ENCODE measurements around the gene AGMO.

DNA sequence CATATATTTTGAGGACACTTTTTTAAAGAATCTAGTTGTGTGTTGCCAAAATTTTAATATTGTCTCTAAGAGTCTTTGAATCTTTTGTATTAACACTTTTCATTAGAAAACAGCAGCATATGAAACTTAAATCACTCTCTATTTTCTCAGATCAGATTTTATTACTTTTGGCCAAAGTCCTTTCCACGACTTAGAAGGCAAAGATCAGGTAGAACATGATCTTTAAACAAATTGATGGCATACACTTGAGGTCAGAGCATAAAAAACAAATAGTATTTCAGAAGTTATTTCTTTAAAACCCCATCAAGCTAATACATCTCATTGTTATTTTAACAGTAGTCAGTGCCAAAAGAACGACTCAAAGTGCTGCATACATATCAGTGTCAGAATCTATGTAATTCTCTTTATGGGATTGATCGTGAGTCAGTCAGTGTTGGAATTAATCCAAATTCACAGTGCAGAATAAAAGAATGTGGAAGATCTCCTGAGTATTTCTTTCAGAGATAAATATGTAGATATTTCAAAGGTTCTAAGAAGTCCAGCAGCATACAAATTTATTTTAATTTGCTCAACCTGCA lies 9.6 kb upstream of the AGMO start:
- TF ChIP-seq, protein P1, sequence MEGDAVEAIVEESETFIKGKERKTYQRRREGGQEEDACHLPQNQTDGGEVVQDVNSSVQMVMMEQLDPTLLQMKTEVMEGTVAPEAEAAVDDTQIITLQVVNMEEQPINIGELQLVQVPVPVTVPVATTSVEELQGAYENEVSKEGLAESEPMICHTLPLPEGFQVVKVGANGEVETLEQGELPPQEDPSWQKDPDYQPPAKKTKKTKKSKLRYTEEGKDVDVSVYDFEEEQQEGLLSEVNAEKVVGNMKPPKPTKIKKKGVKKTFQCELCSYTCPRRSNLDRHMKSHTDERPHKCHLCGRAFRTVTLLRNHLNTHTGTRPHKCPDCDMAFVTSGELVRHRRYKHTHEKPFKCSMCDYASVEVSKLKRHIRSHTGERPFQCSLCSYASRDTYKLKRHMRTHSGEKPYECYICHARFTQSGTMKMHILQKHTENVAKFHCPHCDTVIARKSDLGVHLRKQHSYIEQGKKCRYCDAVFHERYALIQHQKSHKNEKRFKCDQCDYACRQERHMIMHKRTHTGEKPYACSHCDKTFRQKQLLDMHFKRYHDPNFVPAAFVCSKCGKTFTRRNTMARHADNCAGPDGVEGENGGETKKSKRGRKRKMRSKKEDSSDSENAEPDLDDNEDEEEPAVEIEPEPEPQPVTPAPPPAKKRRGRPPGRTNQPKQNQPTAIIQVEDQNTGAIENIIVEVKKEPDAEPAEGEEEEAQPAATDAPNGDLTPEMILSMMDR (IDR thresholded peaks at IDR 0.05) = no peak
- TF ChIP-seq POLR2A (IDR thresholded peaks at IDR 0.05) (no peak), POLR2AphosphoS5 (IDR thresholded peaks at IDR 0.05; ENCODE audit: insufficient read depth in 1 of 2, low read depth in 1 of 2) (no peak)
